ENCODE data around the gene SLC16A3. TPM values are rescaled to one million over a fixed set of nuclear protein-coding genes. Genes with fewer than 3 reads are reported as not detected.

Gene SLC16A3
- total RNA-seq, 1 donor = 44.6 TPM

DNA sequence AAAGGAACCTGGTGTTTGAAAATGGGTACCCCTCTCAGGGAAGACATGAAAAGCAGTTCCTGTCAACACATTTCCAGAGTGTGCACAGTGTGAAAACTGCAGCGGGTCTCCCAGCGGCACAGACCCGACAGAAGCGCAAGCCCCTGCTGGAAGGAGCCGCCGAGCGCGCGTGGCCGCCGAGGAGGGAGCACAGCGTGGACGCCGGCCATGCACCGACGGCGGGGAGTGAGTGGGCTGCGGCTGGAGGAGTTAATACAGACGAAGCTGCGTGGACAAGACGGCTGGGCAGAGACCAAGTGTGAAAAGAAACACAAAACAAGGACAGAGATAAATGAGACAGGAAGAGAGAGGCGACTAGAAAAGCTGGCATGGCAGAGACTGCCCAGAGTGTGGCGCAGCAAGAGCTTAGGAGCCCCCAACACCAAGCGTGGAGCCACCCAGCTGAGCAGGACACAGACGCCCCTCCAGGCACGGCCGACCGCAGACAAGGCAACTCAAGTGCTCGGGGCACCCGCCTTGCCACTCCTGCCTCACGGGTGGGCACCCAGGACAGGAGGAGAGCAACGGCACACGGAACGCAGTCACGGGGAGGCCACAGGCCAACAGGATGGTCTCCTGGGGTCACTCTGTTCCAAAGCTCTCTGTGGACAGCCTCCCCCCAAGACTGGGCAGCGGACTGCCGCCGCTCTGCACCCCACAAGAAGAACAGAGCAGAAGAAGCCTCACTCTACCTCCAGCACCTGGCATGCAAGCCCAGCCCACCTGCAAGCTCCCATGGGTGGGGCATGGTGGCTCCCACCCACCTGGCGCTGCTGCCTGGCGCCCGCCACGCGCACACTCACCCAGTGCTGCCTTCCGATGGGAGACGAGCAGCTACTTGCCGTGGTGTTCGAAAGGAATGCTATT lies 16.5 kb downstream of the SLC16A3 start:
- DNase-seq (ENCODE audit: low read depth) = no peak
- H3K4me3 ChIP-seq (ENCODE audit: low read depth, low read length) = no peak overlapping the region
- TF ChIP-seq, protein P1, sequence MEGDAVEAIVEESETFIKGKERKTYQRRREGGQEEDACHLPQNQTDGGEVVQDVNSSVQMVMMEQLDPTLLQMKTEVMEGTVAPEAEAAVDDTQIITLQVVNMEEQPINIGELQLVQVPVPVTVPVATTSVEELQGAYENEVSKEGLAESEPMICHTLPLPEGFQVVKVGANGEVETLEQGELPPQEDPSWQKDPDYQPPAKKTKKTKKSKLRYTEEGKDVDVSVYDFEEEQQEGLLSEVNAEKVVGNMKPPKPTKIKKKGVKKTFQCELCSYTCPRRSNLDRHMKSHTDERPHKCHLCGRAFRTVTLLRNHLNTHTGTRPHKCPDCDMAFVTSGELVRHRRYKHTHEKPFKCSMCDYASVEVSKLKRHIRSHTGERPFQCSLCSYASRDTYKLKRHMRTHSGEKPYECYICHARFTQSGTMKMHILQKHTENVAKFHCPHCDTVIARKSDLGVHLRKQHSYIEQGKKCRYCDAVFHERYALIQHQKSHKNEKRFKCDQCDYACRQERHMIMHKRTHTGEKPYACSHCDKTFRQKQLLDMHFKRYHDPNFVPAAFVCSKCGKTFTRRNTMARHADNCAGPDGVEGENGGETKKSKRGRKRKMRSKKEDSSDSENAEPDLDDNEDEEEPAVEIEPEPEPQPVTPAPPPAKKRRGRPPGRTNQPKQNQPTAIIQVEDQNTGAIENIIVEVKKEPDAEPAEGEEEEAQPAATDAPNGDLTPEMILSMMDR (IDR thresholded peaks at IDR 0.05; ENCODE audit: insufficient read depth, low read length) = no peak

DNA sequence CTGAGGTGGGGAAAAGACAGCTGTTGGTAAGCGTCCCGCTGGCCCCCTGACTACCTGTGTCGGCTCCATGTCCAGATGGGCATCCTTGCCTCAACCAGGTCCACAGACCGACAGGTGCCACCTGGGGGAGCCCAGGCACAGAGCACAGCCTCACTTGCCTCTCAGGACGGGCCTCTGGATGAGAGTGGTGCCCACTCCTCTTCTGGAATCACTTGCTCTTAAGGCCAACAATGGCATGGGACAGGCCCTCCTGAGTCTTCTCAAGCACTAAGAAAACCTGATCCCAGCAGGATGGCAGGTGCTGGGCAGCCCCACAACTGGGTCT lies 17.2 kb downstream of the SLC16A3 start:
- DNase-seq (ENCODE audit: low read depth) = no peak
- no peak overlapping the region for H3K4me3 ChIP-seq (ENCODE audit: low read depth, low read length)
- TF ChIP-seq, protein P1 (IDR thresholded peaks at IDR 0.05; ENCODE audit: insufficient read depth, low read length) = no peak

DNA sequence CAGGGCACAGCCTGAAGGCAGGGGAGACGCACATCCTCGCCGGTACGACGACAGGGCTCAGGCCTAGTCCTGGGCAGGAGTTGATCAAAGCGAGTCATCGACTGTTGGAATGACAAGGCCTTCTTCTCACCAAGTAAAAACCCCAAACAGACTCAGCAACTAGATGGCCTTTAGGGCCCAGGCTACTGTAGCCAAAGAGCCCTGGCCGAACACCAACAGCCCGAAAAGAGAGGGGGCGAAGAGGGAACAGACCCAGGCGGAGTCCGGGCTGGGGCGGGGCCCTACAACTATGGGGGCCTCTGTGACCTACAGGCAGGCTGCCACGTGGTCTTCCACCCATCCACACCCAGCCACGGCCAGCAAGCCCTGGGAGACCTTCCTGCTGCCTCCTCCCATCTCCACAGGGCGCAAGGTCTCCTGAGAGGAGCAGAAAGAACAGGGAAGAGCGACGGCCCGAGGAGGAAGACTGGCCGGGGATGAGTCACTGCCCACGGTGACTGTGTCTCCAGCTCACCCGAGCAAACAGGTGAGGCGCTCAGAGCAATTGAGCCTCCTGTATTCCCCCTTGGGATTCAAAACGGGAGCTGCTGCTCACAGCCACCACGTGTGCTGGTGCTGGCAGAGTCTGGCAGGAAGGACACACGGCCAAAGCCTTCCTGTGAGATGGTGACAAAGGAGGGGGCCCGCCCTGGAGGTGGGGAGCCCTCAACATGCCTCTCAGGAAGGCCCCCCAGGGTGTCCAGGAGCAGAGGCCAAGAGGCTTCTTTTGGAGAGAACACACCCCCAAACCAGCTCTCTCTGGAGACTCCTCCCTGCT lies 17.7 kb downstream of the SLC16A3 start:
- peak; percentile 60 for DNase-seq (ENCODE audit: low read depth)
- TF ChIP-seq, protein P1 (IDR thresholded peaks at IDR 0.05; ENCODE audit: insufficient read depth, low read length) = no peak
- no peak overlapping the region for H3K4me3 ChIP-seq (ENCODE audit: low read depth, low read length)

DNA sequence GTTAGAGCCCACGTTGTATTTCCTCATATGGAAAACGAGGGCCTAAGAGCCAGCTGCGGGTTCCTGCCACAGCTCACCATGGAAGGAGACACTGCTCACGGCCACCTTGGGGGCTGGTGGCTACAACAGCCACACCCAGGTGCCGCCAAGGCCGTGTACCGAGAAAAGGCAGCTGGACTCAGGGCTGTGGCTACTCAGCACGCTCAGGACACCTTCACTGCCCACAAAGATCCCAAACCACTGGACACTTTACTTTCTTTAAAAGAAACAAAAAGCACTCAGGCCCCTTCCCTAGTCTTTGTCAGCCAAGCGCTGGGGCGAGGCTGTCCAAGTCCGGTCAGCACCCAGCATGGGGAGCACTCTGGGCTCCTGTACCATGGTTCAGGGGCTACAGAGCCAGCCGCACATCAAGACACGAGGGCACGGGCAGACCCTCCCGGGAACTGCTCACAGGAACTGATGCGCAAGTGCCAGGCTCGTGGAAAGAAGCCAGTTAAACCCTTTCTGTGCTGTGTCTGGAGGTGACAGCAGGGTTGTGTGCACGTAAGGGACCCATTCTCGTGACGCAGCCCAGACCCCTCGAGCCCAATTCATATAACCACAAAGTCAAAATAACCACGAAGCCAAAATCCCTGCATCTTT lies 18.5 kb downstream of the SLC16A3 start:
- TF ChIP-seq, protein P1 (IDR thresholded peaks at IDR 0.05; ENCODE audit: insufficient read depth, low read length) = no peak
- DNase-seq (ENCODE audit: low read depth) = no peak
- no peak overlapping the region for H3K4me3 ChIP-seq (ENCODE audit: low read depth, low read length)

DNA sequence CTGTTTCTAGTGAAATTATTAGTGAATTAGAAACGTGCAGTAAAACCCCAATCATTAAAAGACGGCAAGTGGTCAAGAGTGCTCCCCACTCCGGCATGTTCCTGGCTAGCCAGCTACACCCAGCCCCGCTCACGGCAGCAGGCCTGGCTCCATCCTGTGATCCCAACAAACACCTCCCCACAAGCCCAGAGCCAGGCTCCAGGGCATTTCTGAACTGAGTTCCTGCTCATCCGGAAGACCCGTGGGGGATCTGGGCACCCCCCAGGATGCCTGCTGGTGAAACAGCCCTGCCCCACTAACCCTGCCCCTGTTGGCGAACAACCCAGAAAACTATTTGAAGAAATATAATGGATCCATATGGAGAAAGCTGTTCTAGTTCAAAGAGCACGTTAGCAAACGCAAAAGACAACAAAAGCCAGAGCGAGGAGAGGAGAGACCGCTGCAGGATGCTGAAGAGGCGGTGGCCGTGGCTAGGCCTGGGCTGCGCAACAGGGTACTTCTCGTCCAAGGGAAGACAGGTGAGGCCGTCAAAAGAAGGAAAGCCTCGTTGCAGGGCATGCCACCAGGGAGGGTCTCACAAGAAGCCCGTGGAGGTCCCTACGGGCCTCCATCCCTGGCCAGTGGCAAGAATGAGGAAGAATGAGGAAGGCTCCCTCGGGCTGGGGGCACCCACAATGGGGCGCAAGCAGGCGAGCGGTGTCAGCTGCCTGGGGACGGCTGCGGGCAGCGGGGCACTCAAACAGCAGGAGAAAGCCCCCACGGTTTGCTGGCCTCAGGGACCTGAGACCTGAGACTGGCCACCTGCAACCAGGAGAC lies 19.2 kb downstream of the SLC16A3 start:
- TF ChIP-seq, protein P1 (IDR thresholded peaks at IDR 0.05; ENCODE audit: insufficient read depth, low read length) = no peak
- H3K4me3 ChIP-seq (ENCODE audit: low read depth, low read length) = no peak overlapping the region
- no peak for DNase-seq (ENCODE audit: low read depth)

All from fibroblast of the aortic adventitia (primary cell).